HepG2 (cell line): ENCODE results near the gene FLACC1. TPM values are rescaled to one million over a fixed set of nuclear protein-coding genes. Genes with fewer than 3 reads are reported as not detected.
A peak's percentile ranks its signal among the peaks of the same experiment; 100 is the strongest.

ENCODE experiments used
- ATAC-seq: fragments of 200-7000 bp; cut with Tn5 transposase; 3 replicates; pipeline ENCODE4 v1.9.1; 2020; ENCODE audit warnings: mild to moderate bottlenecking, moderate library complexity
- BruUV-seq: library from RNA; stranded (reverse); fragments of 400-500 nt; replicated peaks from 2 replicates; lab custom pipeline; 2021; lab: Mats Ljungman, UMichigan
- CTCF ChIA-PET: fragments of 300-600 bp; formaldehyde crosslinking; extraction: SDS; loops from one replicate; lab custom pipeline; 2021; ENCODE audit warnings: low total read pairs, inconsistent platforms, low intra/inter-chr PET ratio; lab: Yijun Ruan, JAX
- POLR2A ChIA-PET: fragments of 350-600 bp; sonication (Branson Sonifier 250); formaldehyde crosslinking; loops from one replicate; lab custom pipeline; 2020; ENCODE audit warnings: antibody characterized with exemption, inconsistent platforms; lab: Yijun Ruan, JAX
- DNase-seq: peaks from one replicate; pipeline ENCODE4 v3.0.0-alpha.2; 2015; ENCODE audit warnings: low spot score
- FAIRE-seq: peaks from 3 replicates; lab custom pipeline; 2011; peaks lifted over from hg19 to GRCh38; lab: Jason Lieb, UNC
- H2AFZ ChIP-seq: one replicate; pipeline ENCODE4 v1.6.1; 2011; ENCODE audit warnings: low read length, inconsistent platforms
- H3K27ac ChIP-seq: fragments of 300-600 bp; 3 replicates; pipeline ENCODE4 v1.8.0; 2011; ENCODE audit warnings: mixed run types, mild to moderate bottlenecking, mixed read lengths, low read length, inconsistent platforms; ENCODE audit not compliant: insufficient read depth; ENCODE audit errors: extremely low read length
- H3K27me3 ChIP-seq, 2 experiments: fragments of 200-600 bp in 1 of 2; 2 replicates in 1 of 2; 3 replicates in 1 of 2; pipeline versions ENCODE4 v1.6.0 to v1.8.0; 2011; ENCODE audit warnings: low read length in 2 of 2, mild to moderate bottlenecking in 2 of 2, moderate library complexity in 2 of 2, inconsistent platforms in 1 of 2; ENCODE audit not compliant: insufficient read depth in 2 of 2, control insufficient read depth in 1 of 2
- H3K36me3 ChIP-seq, 2 experiments: fragments of 200-600 bp in 1 of 2; replicated peaks in 1 of 2; 2 replicates in 1 of 2; 3 replicates in 1 of 2; pipeline versions ENCODE4 v1.5.1 to v1.8.0; 2011; ENCODE audit warnings: low read length in 2 of 2, inconsistent platforms in 1 of 2; ENCODE audit not compliant: insufficient read depth in 2 of 2, control insufficient read depth in 1 of 2
- H3K4me1 ChIP-seq: 2 replicates; pipeline ENCODE4 v1.5.1; 2012; ENCODE audit warnings: low read length, inconsistent platforms; ENCODE audit not compliant: insufficient read depth
- H3K4me2 ChIP-seq: 2 replicates; pipeline ENCODE4 v1.6.0; 2011; ENCODE audit warnings: low read depth, low read length, inconsistent platforms
- H3K4me3 ChIP-seq, 3 experiments: fragments of 200-600 bp in 1 of 3; sonication (generic), shearing (Covaris generic) in 1 of 3; replicated peaks in 1 of 3; 2 replicates each; pipeline ENCODE4 v1.5.1; 2011 to 2016; ENCODE audit warnings: low read length in 3 of 3, inconsistent platforms in 2 of 3, low read depth in 2 of 3, mild to moderate bottlenecking in 2 of 3, control low read depth in 1 of 3, mixed read lengths in 1 of 3; ENCODE audit not compliant: insufficient read depth in 1 of 3
- H3K79me2 ChIP-seq: one replicate; pipeline ENCODE4 v1.6.1; 2011; ENCODE audit warnings: low read length, inconsistent platforms; ENCODE audit not compliant: insufficient read depth
- H3K9ac ChIP-seq: 2 replicates; pipeline ENCODE4 v1.6.0; 2011; ENCODE audit warnings: mild to moderate bottlenecking, low read depth, low read length, inconsistent platforms; ENCODE audit not compliant: insufficient read depth
- H3K9me3 ChIP-seq: 2 replicates; pipeline ENCODE4 v1.5.1; 2012; ENCODE audit warnings: mild to moderate bottlenecking, low read length
- H4K20me1 ChIP-seq: 2 replicates; pipeline ENCODE4 v1.6.0; 2011; ENCODE audit warnings: inconsistent platforms, mild to moderate bottlenecking, low read length, moderate library complexity; ENCODE audit not compliant: insufficient read depth
- ATF7 ChIP-seq, 2 experiments: fragments of 450-650 bp in 1 of 2; sonication (generic) in 1 of 2; formaldehyde crosslinking in 1 of 2; IDR thresholded peaks; 2 replicates each; pipeline versions ENCODE4 v1.4.0 to v1.6.1; 2016 to 2020; ENCODE audit warnings: antibody characterized with exemption in 1 of 2, mild to moderate bottlenecking in 1 of 2, missing genetic modification reagents in 1 of 2
- ELF1 ChIP-seq: sonication (generic); formaldehyde crosslinking; IDR thresholded peaks from 2 replicates; pipeline ENCODE4 v1.4.0; 2020; ENCODE audit warnings: missing genetic modification reagents
- ESRRA ChIP-seq: sonication (generic); formaldehyde crosslinking; IDR thresholded peaks from 2 replicates; pipeline ENCODE4 v1.5.1; 2020; ENCODE audit warnings: mild to moderate bottlenecking, low read depth, missing genetic modification reagents
- FOXA1 ChIP-seq, 2 experiments: fragments of 450-650 bp in 1 of 2; sonication (generic) in 1 of 2; formaldehyde crosslinking in 1 of 2; IDR thresholded peaks; 2 replicates each; pipeline versions ENCODE4 v1.4.0 to v1.6.1; 2016 to 2020; ENCODE audit warnings: missing genetic modification reagents in 1 of 2
- FOXK2 ChIP-seq: fragments of 450-650 bp; IDR thresholded peaks from 2 replicates; pipeline ENCODE4 v1.6.1; 2016
- GTF3A ChIP-seq: sonication (generic); formaldehyde crosslinking; conservative IDR thresholded peaks from 2 replicates; pipeline ENCODE4 v1.4.0; 2020; ENCODE audit warnings: mild to moderate bottlenecking, missing genetic modification reagents
- IKZF1 ChIP-seq: fragments of 450-650 bp; IDR thresholded peaks from 2 replicates; pipeline ENCODE4 v1.7.1; 2016
- IRF2 ChIP-seq: IDR thresholded peaks from 2 replicates; pipeline ENCODE4 v1.6.1; 2018; ENCODE audit warnings: missing genetic modification reagents, missing compliant biosample characterization
- ISL2 ChIP-seq: sonication (generic); formaldehyde crosslinking; IDR thresholded peaks from 2 replicates; pipeline ENCODE4 v1.5.0; 2020; ENCODE audit warnings: missing genetic modification reagents
- KAT8 ChIP-seq: IDR thresholded peaks from 2 replicates; pipeline ENCODE4 v1.6.1; 2016; ENCODE audit warnings: missing genetic modification reagents, missing compliant biosample characterization
- NPAS2 ChIP-seq: sonication (generic); formaldehyde crosslinking; IDR thresholded peaks from 2 replicates; pipeline ENCODE4 v1.8.0; 2022; ENCODE audit warnings: mild to moderate bottlenecking, missing genetic modification reagents, borderline replicate concordance
- NR2F1 ChIP-seq, 2 experiments: fragments of 450-650 bp in 1 of 2; formaldehyde crosslinking in 1 of 2; IDR thresholded peaks; 2 replicates each; pipeline versions ENCODE4 v1.5.0 to v1.6.1; 2016 to 2020; ENCODE audit warnings: mild to moderate bottlenecking in 1 of 2, missing compliant biosample characterization in 1 of 2, missing genetic modification reagents in 1 of 2, moderate library complexity in 1 of 2
- NRL ChIP-seq: sonication (generic); formaldehyde crosslinking; IDR thresholded peaks from 2 replicates; pipeline ENCODE4 v1.5.0; 2020; ENCODE audit warnings: missing genetic modification reagents, mild to moderate bottlenecking, moderate library complexity, borderline replicate concordance
- PLRG1 ChIP-seq: fragments of 450-650 bp; conservative IDR thresholded peaks from 2 replicates; pipeline ENCODE4 v1.6.1; 2016
- RAD51 ChIP-seq: fragments of 450-650 bp; IDR thresholded peaks from 2 replicates; pipeline ENCODE4 v1.6.1; 2016; ENCODE audit warnings: borderline replicate concordance
- RFX5 ChIP-seq: IDR thresholded peaks from 2 replicates; pipeline ENCODE4 v1.6.1; 2011; ENCODE audit warnings: low read depth, low read length, improper control_type of control experiment
- SNAPC2 ChIP-seq: sonication (generic); formaldehyde crosslinking; IDR thresholded peaks from 2 replicates; pipeline ENCODE4 v1.8.1; 2022; ENCODE audit warnings: mild to moderate bottlenecking, missing genetic modification reagents
- SSRP1 ChIP-seq: IDR thresholded peaks from 2 replicates; pipeline ENCODE4 v1.6.1; 2016; ENCODE audit warnings: control low read depth
- TFDP2 ChIP-seq: sonication (generic); formaldehyde crosslinking; IDR thresholded peaks from 2 replicates; pipeline ENCODE4 v1.4.0; 2020; ENCODE audit warnings: missing genetic modification reagents
- ZBTB7B ChIP-seq: sonication (generic); formaldehyde crosslinking; IDR thresholded peaks from 2 replicates; pipeline ENCODE4 v1.4.0; 2020; ENCODE audit warnings: missing genetic modification reagents
- ZFP41 ChIP-seq: sonication (generic); formaldehyde crosslinking; IDR thresholded peaks from 2 replicates; pipeline ENCODE4 v1.4.0; 2020; ENCODE audit warnings: mild to moderate bottlenecking, missing genetic modification reagents, borderline replicate concordance
- ZNF207 ChIP-seq: fragments of 450-650 bp; IDR thresholded peaks from 2 replicates; pipeline ENCODE4 v1.6.1; 2016; ENCODE audit warnings: antibody characterized with exemption, borderline replicate concordance
- ZNF225 ChIP-seq: sonication (generic); formaldehyde crosslinking; IDR thresholded peaks from 2 replicates; pipeline ENCODE4 v1.4.0; 2020; ENCODE audit warnings: mild to moderate bottlenecking, missing genetic modification reagents
- ZNF282 ChIP-seq: fragments of 450-650 bp; IDR thresholded peaks from 2 replicates; pipeline ENCODE4 v1.6.1; 2018; ENCODE audit not compliant: partially characterized antibody
- ZNF333 ChIP-seq: sonication (generic); formaldehyde crosslinking; IDR thresholded peaks from 2 replicates; pipeline ENCODE4 v1.4.0; 2020; ENCODE audit warnings: mild to moderate bottlenecking, missing genetic modification reagents, borderline replicate concordance
- ZNF414 ChIP-seq: sonication (generic); formaldehyde crosslinking; IDR thresholded peaks from 2 replicates; pipeline ENCODE4 v1.5.0; 2020; ENCODE audit warnings: missing genetic modification reagents
- ZNF496 ChIP-seq: sonication (generic); formaldehyde crosslinking; IDR thresholded peaks from 2 replicates; pipeline ENCODE4 v1.8.1; 2023; ENCODE audit warnings: mild to moderate bottlenecking, moderate library complexity, missing genetic modification reagents; ENCODE audit not compliant: insufficient replicate concordance
- ZNF567 ChIP-seq: sonication (generic); formaldehyde crosslinking; IDR thresholded peaks from 2 replicates; pipeline ENCODE4 v1.8.1; 2023; ENCODE audit warnings: mild to moderate bottlenecking, missing genetic modification reagents, borderline replicate concordance
- WGBS: methylation state at CpG from one replicate; pipeline ENCODE4 v1.1.6; 2017; ENCODE audit warnings: low lambda C conversion rate; 5-methylcytosine and 5-hydroxymethylcytosine counted together
- in situ Hi-C: cut with HindIII; loops from 2 replicates; pipeline ENCODE4 v1.10.0; 2017; ENCODE audit warnings: low pct_unique_long_range_greater_than_20kb; ENCODE audit not compliant: extremely low pct_ligation_motif_present
- intact Hi-C: fragments of 100-400 bp; cut with micrococcal nuclease; formaldehyde crosslinking; loops from one replicate; pipeline ENCODE4 v1.10.0; 2022; ENCODE audit not compliant: unreplicated experiment
- polyA plus RNA-seq, 8 experiments: library from polyadenylated mRNA; depleted of rRNA in 3 of 8; stranded (reverse) in 7 of 8; unstranded in 1 of 8; fragments of >200 nt; fragmentation: Illumina TruSeq in 4 of 8; extraction: Trizol in 4 of 8; gene quantifications; 2 replicates each; pipeline versions ENCODE4 v1.2.1 to v1.2.3, GENCODE V29; 2011 to 2016; ENCODE audit warnings: low read depth in 4 of 8, missing spikeins in 1 of 8, mixed read lengths in 1 of 8; ENCODE audit not compliant: insufficient read depth in 1 of 8
- total RNA-seq, 5 experiments: library from RNA; depleted of rRNA; stranded (reverse); fragments of >200 nt; fragmentation: Illumina TruSeq; extraction: Trizol; gene quantifications; 2 replicates each; pipeline ENCODE4 v1.2.3, GENCODE V29; 2016; ENCODE audit warnings: low read depth in 1 of 5

The FLACC1 gene
- total and polyA plus RNA-seq, 2 of the 13 experiments (the other 11 are each of a cell fraction or from before 2014, with no cell fraction given): 0.35 to 0.59 TPM

- POLR2A ChIA-PET: no interaction called here
- H4K20me1 ChIP-seq: no peaks in the 10 kb centered on the region
- in situ Hi-C loops (no loop called here), intact Hi-C loops (no loop called here)
- WGBS: 94% methylated on average over 2 of the region's 2 CpGs
- BruUV-seq: no TSS peak
- no peaks in the 10 kb centered on the region for H3K9me3 ChIP-seq
- peaks cover 12% of the 10 kb centered on the region; the same call in 1 of the 2 replicates for H3K4me1 ChIP-seq
- no peak overlapping the region for H3K9ac ChIP-seq
- H3K4me2 ChIP-seq: no peak overlapping the region
- peaks cover 25 to 63% of the 10 kb centered on the region in 2 experiments for H3K36me3 ChIP-seq
- no peak for ATAC-seq
- CTCF ChIA-PET: no interaction called here
- DNase-seq: no peak
- H3K4me3 ChIP-seq: no peak overlapping the region
- no peak overlapping the region for H3K27ac ChIP-seq
- H3K79me2 ChIP-seq: no peaks in the 10 kb centered on the region
- FAIRE-seq: no peak
- H2AFZ ChIP-seq: no peak overlapping the region
- H3K27me3 ChIP-seq: no peaks in the 10 kb centered on the region
- no peak for TF ChIP-seq ISL2 (CRISPR knock-in tag)
- 0 out of 2 replicates have a peak, but pooled peaks have one; percentile 14 for TF ChIP-seq ATF7 (IDR thresholded peaks at IDR 0.05)
- no peak for TF ChIP-seq ATF7 (CRISPR knock-in tag; IDR thresholded peaks at IDR 0.05)
- no peak for TF ChIP-seq GTF3A (CRISPR knock-in tag)
- TF ChIP-seq NR2F1 (CRISPR knock-in tag; IDR thresholded peaks at IDR 0.05): no peak
- TF ChIP-seq ZNF496: no peak
- TF ChIP-seq ZFP41: no peak
- no peak for TF ChIP-seq ZNF414
- TF ChIP-seq ZBTB7B (CRISPR knock-in tag): no peak
- TF ChIP-seq SNAPC2 (CRISPR knock-in tag): no peak
- no peak for TF ChIP-seq SSRP1 (CRISPR knock-in tag)
- peak; percentile 70 for TF ChIP-seq ZNF282
- 0 out of 2 replicates have a peak, but pooled peaks have one; percentile 51 for TF ChIP-seq PLRG1
- TF ChIP-seq NRL (CRISPR knock-in tag): no peak
- TF ChIP-seq ELF1 (CRISPR knock-in tag): no peak
- TF ChIP-seq ZNF207: 0 out of 2 replicates have a peak, but pooled peaks have one; percentile 28
- TF ChIP-seq TFDP2: no peak
- no peak for TF ChIP-seq IRF2 (CRISPR knock-in tag)
- no peak for TF ChIP-seq ZNF333 (CRISPR knock-in tag)
- TF ChIP-seq RFX5: no peak
- TF ChIP-seq ZNF225 (CRISPR knock-in tag): no peak
- TF ChIP-seq RAD51: 0 out of 2 replicates have a peak, but pooled peaks have one; percentile 6
- 0 out of 2 replicates have a peak, but pooled peaks have one; percentile 20 for TF ChIP-seq FOXK2
- TF ChIP-seq ZNF567 (CRISPR knock-in tag): no peak
- TF ChIP-seq KAT8 (CRISPR knock-in tag): no peak
- 0 out of 2 replicates have a peak, but pooled peaks have one; percentile 24 for TF ChIP-seq IKZF1
- TF ChIP-seq ESRRA (CRISPR knock-in tag): no peak
- no peak for TF ChIP-seq NPAS2 (CRISPR knock-in tag)
- TF ChIP-seq FOXA1 (IDR thresholded peaks at IDR 0.05): 0 out of 2 replicates have a peak, but pooled peaks have one; percentile 44
- TF ChIP-seq FOXA1 (CRISPR knock-in tag; IDR thresholded peaks at IDR 0.05): no peak
Measured at GRCh38 chr2:201271917-201272316, 85.2 kb downstream of the FLACC1 start.
